H1 (cell line): Measurements from ENCODE around the gene PLCXD1. TPM values are rescaled to one million over a fixed set of nuclear protein-coding genes. Genes with fewer than 3 reads are reported as not detected.
"Not testable (repeated sequence)": the region's sequence is repeated elsewhere in the genome, so short reads cannot be mapped to it uniquely, and the experiment has no call there.

Experiments used
- CTCF ChIA-PET: fragments of 300-600 bp; sonication (Branson Sonifier 250); formaldehyde crosslinking; loops from one replicate; lab custom pipeline; 2021; ENCODE audit not compliant: partially characterized antibody; lab: Charles Lee
- POLR2A ChIA-PET: fragments of 300-600 bp; sonication (Branson Sonifier 250); formaldehyde crosslinking; loops from one replicate; lab custom pipeline; 2021; ENCODE audit warnings: inconsistent platforms; ENCODE audit not compliant: partially characterized antibody; lab: Charles Lee
- DNase-seq, 2 experiments: peaks; one replicate each; pipeline versions ENCODE4 v3.0.0 to v3.0.0-alpha.2; 2010 to 2022; ENCODE audit warnings: low spot score in 2 of 2, low read depth in 1 of 2, mixed read lengths in 1 of 2
- FAIRE-seq: peaks from 2 replicates; lab custom pipeline; 2011; peaks lifted over from hg19 to GRCh38; lab: Jason Lieb, UNC
- H2AFZ ChIP-seq: 2 replicates; pipeline ENCODE4 v1.8.1; 2012; ENCODE audit warnings: low read length, inconsistent platforms
- H2AK5ac ChIP-seq: 2 replicates; pipeline ENCODE4 v1.6.1; 2013; ENCODE audit warnings: low read depth, low read length
- H2BK120ac ChIP-seq: replicated peaks from 2 replicates; pipeline ENCODE3; 2013; ENCODE audit warnings: low read depth, low read length, inconsistent platforms
- H2BK12ac ChIP-seq: 2 replicates; pipeline ENCODE4 v1.6.1; 2013; ENCODE audit warnings: low read depth, low read length
- H2BK15ac ChIP-seq: 2 replicates; pipeline ENCODE4 v1.6.1; 2013; ENCODE audit warnings: low read length
- H2BK20ac ChIP-seq: 2 replicates; pipeline ENCODE4 v1.6.1; 2013; ENCODE audit warnings: low read length
- H2BK5ac ChIP-seq: 2 replicates; pipeline ENCODE4 v1.6.1; 2013; ENCODE audit warnings: low read depth, low read length
- H3K14ac ChIP-seq: 2 replicates; pipeline ENCODE4 v1.6.1; 2013; ENCODE audit warnings: inconsistent platforms; ENCODE audit not compliant: insufficient read length
- H3K18ac ChIP-seq: 2 replicates; pipeline ENCODE4 v1.6.1; 2013; ENCODE audit warnings: low read length; ENCODE audit errors: extremely low read depth
- H3K23ac ChIP-seq: 2 replicates; pipeline ENCODE4 v1.6.1; 2013; ENCODE audit warnings: inconsistent platforms; ENCODE audit not compliant: insufficient read length
- H3K23me2 ChIP-seq: 2 replicates; pipeline ENCODE4 v1.6.1; 2013; ENCODE audit warnings: low read depth, low read length
- H3K27ac ChIP-seq: 2 replicates; pipeline ENCODE4 v1.6.1; 2011; ENCODE audit warnings: low read depth, low read length, inconsistent platforms
- H3K27me3 ChIP-seq, 4 experiments: replicated peaks in 1 of 4; 1 replicate in 1 of 4; 2 replicates in 3 of 4; pipeline versions ENCODE4 v1.6.1 to v1.8.1; 2011 to 2013; ENCODE audit warnings: low read length in 3 of 4, mild to moderate bottlenecking in 3 of 4, inconsistent platforms in 2 of 4, mixed read lengths in 2 of 4, moderate library complexity in 1 of 4; ENCODE audit not compliant: control insufficient read depth in 3 of 4, insufficient read depth in 3 of 4; ENCODE audit errors: extremely low read depth in 1 of 4
- H3K36me3 ChIP-seq, 4 experiments: 2 replicates each; pipeline versions ENCODE4 v1.6.1 to v1.8.1; 2011 to 2013; ENCODE audit warnings: mild to moderate bottlenecking in 4 of 4, low read length in 3 of 4, moderate library complexity in 2 of 4, control low read depth in 1 of 4, inconsistent platforms in 1 of 4; ENCODE audit not compliant: insufficient read depth in 4 of 4, control insufficient read depth in 2 of 4
- H3K4ac ChIP-seq: replicated peaks from 2 replicates; pipeline ENCODE3; 2013; ENCODE audit warnings: low read length, low read depth, mixed read lengths, inconsistent platforms; ENCODE audit not compliant: insufficient read length
- H3K4me1 ChIP-seq, 4 experiments: replicated peaks in 1 of 4; 1 replicate in 1 of 4; 2 replicates in 3 of 4; pipeline versions ENCODE4 v1.6.1 to v1.8.1; 2011 to 2013; ENCODE audit warnings: low read length in 3 of 4, inconsistent platforms in 2 of 4, mixed read lengths in 1 of 4; ENCODE audit not compliant: insufficient read depth in 4 of 4, control insufficient read depth in 3 of 4
- H3K4me2 ChIP-seq, 2 experiments: 2 replicates each; pipeline versions ENCODE4 v1.6.1 to v1.8.1; 2011 to 2013; ENCODE audit warnings: low read depth in 2 of 2, low read length in 2 of 2, control low read depth in 1 of 2, inconsistent platforms in 1 of 2, mild to moderate bottlenecking in 1 of 2; ENCODE audit not compliant: insufficient read depth in 1 of 2
- H3K4me3 ChIP-seq, 4 experiments: fragments of 200-600, 300-600 bp in 1 of 4; sonication (generic), shearing (Covaris generic), sonication (Bioruptor Twin) in 1 of 4; 2 replicates each; pipeline versions ENCODE4 v1.5.1 to v1.8.1; 2011 to 2016; ENCODE audit warnings: low read length in 4 of 4, low read depth in 3 of 4, control low read depth in 2 of 4, inconsistent platforms in 2 of 4, mild to moderate bottlenecking in 2 of 4, mixed read lengths in 1 of 4, moderate library complexity in 1 of 4; ENCODE audit not compliant: insufficient read depth in 2 of 4; ENCODE audit errors: extremely low read depth in 1 of 4
- H3K56ac ChIP-seq: replicated peaks from 2 replicates; pipeline ENCODE3; 2013; ENCODE audit warnings: low read depth, mild to moderate bottlenecking, mixed read lengths, low read length, inconsistent platforms; ENCODE audit not compliant: insufficient read length
- H3K79me1 ChIP-seq: 2 replicates; pipeline ENCODE4 v1.6.1; 2013; ENCODE audit warnings: low read depth, low read length, control low read depth
- H3K79me2 ChIP-seq, 2 experiments: 2 replicates each; pipeline versions ENCODE4 v1.6.1 to v1.8.1; 2012 to 2013; ENCODE audit warnings: low read length in 2 of 2, mild to moderate bottlenecking in 2 of 2, inconsistent platforms in 1 of 2; ENCODE audit not compliant: insufficient read depth in 2 of 2, control insufficient read depth in 1 of 2
- H3K9ac ChIP-seq, 4 experiments: replicated peaks in 1 of 4; 1 replicate in 1 of 4; 2 replicates in 3 of 4; pipeline versions ENCODE4 v1.6.1 to v1.8.1; 2011 to 2013; ENCODE audit warnings: low read depth in 3 of 4, low read length in 3 of 4, control low read depth in 2 of 4, mild to moderate bottlenecking in 2 of 4, moderate library complexity in 2 of 4, inconsistent platforms in 1 of 4; ENCODE audit errors: extremely low read depth in 1 of 4
- H3K9me3 ChIP-seq, 2 experiments: 2 replicates each; pipeline versions ENCODE4 v1.6.1 to v1.8.1; 2012 to 2013; ENCODE audit warnings: mild to moderate bottlenecking in 2 of 2, moderate library complexity in 2 of 2, control low read depth in 1 of 2, inconsistent platforms in 1 of 2, low read depth in 1 of 2, low read length in 1 of 2, mixed read lengths in 1 of 2; ENCODE audit not compliant: insufficient read depth in 2 of 2
- H4K20me1 ChIP-seq, 2 experiments: replicated peaks in 1 of 2; 2 replicates each; pipeline versions ENCODE3 to v1.8.1; 2011 to 2013; ENCODE audit warnings: inconsistent platforms in 2 of 2, low read length in 2 of 2, mild to moderate bottlenecking in 1 of 2; ENCODE audit not compliant: insufficient read depth in 2 of 2, control insufficient read depth in 1 of 2
- H4K5ac ChIP-seq: 2 replicates; pipeline ENCODE4 v1.6.1; 2013; ENCODE audit warnings: low read length, low read depth, mixed read lengths, inconsistent platforms; ENCODE audit not compliant: insufficient read length
- H4K8ac ChIP-seq: 2 replicates; pipeline ENCODE4 v1.8.0; 2013; ENCODE audit warnings: mild to moderate bottlenecking, moderate library complexity, low read length, inconsistent platforms; ENCODE audit not compliant: insufficient read depth; ENCODE audit errors: extremely low read depth
- H4K91ac ChIP-seq: replicated peaks from 2 replicates; pipeline ENCODE3; 2013; ENCODE audit warnings: low read length, mixed read lengths, inconsistent platforms; ENCODE audit not compliant: insufficient read length
- WGBS, 2 experiments: shearing (Covaris generic) in 1 of 2; methylation state at CpG; one replicate each; pipeline versions ENCODE4 v1.1.6 to v1.1.7; 2013 to 2015; ENCODE audit warnings: low lambda C conversion rate in 2 of 2, mixed read lengths in 2 of 2, inconsistent platforms in 1 of 2, low coverage in 1 of 2, missing lambda C conversion rate in 1 of 2; ENCODE audit not compliant: insufficient replicate concordance in 2 of 2, insufficient coverage in 1 of 2, insufficient read length in 1 of 2; ENCODE audit errors: extremely low coverage in 1 of 2, missing lambda C conversion rate in 1 of 2; 5-methylcytosine and 5-hydroxymethylcytosine counted together
- polyA plus RNA-seq, 7 experiments: library from polyadenylated mRNA; depleted of rRNA in 3 of 7; stranded (reverse) in 5 of 7; unstranded in 2 of 7; fragments of >200 nt in 5 of 7; fragments of 200-250 nt in 2 of 7; gene quantifications; 1 replicate in 5 of 7; 2 replicates in 1 of 7; 4 replicates in 1 of 7; pipeline versions ENCODE4 v1.2.1 to v1.2.3, GENCODE V29; 2011 to 2013; ENCODE audit warnings: missing spikeins in 2 of 7, mixed read lengths in 2 of 7
- total RNA-seq: library from RNA; stranded (reverse); fragmentation: NEBNext Ultra II Directional; extraction: Animal tissue kit (Norgen Biotek cat#: 25700); gene quantifications from 2 replicates; pipeline ENCODE4 v1.2.1, GENCODE V29; 2021

PLCXD1 gene
- total and polyA plus RNA-seq, 2 of the 8 experiments (the other 6 are each of a cell fraction or from before 2014, with no cell fraction given) = 93.6 to 124 TPM

GRCh38 chrX:257054-257453 lies 24.1 kb upstream of the PLCXD1 start:
- H3K14ac ChIP-seq, H2BK5ac ChIP-seq, H3K4me2 ChIP-seq, H3K27me3 ChIP-seq, H2AFZ ChIP-seq, FAIRE-seq, H3K9ac ChIP-seq, H3K27ac ChIP-seq, H3K79me2 ChIP-seq, H3K4me1 ChIP-seq, DNase-seq, H3K36me3 ChIP-seq, H3K18ac ChIP-seq, H3K4me3 ChIP-seq, H4K20me1 ChIP-seq, H2AK5ac ChIP-seq, H2BK12ac ChIP-seq, H3K56ac ChIP-seq, POLR2A ChIA-PET, H3K4ac ChIP-seq, H3K23me2 ChIP-seq, H2BK15ac ChIP-seq, H2BK20ac ChIP-seq, H3K79me1 ChIP-seq, H3K23ac ChIP-seq, H3K9me3 ChIP-seq, H2BK120ac ChIP-seq, H4K5ac ChIP-seq, CTCF ChIA-PET, H4K8ac ChIP-seq, H4K91ac ChIP-seq: not testable (repeated sequence)
- 95% methylated on average over 14 of the region's 14 CpGs; no CpG with 5 or more reads in 1 of the 2 experiments for whole genome bisulfite sequencing, 2 experiments
